Motor neuron (in vitro differentiated cells): ENCODE data around the gene FAM200A. TPM values are rescaled to one million over a fixed set of nuclear protein-coding genes. Genes with fewer than 3 reads are reported as not detected.
"Not testable (repeated sequence)": the region's sequence is repeated elsewhere in the genome, so short reads cannot be mapped to it uniquely, and the experiment has no call there.

ENCODE experiments used
- ATAC-seq, 8 experiments: fragments of 200-7000 bp; cut with Tn5 transposase; replicated peaks in 6 of 8; 2 replicates each; pipeline ENCODE4 v1.8.0; 2021; ENCODE audit warnings: mild to moderate bottlenecking in 8 of 8, moderate library complexity in 8 of 8
- H3K27ac ChIP-seq, 2 donors: fragments of 250-450 bp; sonication (Bioruptor Pico); 2 replicates each; pipeline ENCODE4 v1.9.0; 2021; ENCODE audit warnings: antibody characterized with exemption in 2 of 2, mild to moderate bottlenecking in 2 of 2, moderate library complexity in 1 of 2
- H3K4me1 ChIP-seq, 2 donors: fragments of 250-450 bp; sonication (Bioruptor Pico); replicated peaks in 1 of 2; 2 replicates each; pipeline ENCODE4 v1.6.1; 2021; ENCODE audit warnings: antibody characterized with exemption in 2 of 2, mild to moderate bottlenecking in 2 of 2, moderate library complexity in 1 of 2
- H3K4me3 ChIP-seq, 5 donors: fragments of 250-450 bp; sonication (Bioruptor Pico); 2 replicates each; pipeline ENCODE4 v1.9.0; 2021; ENCODE audit warnings: antibody characterized with exemption in 5 of 5, mild to moderate bottlenecking in 5 of 5, moderate library complexity in 4 of 5
- WGBS, 10 experiments: fragments of 450-650 bp; shearing (Covaris generic); methylation state at CpG; one replicate each; pipeline ENCODE4 v1.0.0; 2022; 5-methylcytosine and 5-hydroxymethylcytosine counted together
- in situ Hi-C, 9 experiments: fragments of 400-800 bp; cut with MboI; loops; one replicate each; pipeline ENCODE4 v1.15.0; 2021; ENCODE audit warnings: low sequenced_read_pairs in 9 of 9, low pct_unique_long_range_greater_than_20kb in 2 of 9; ENCODE audit not compliant: unreplicated experiment in 9 of 9
- total RNA-seq, 8 experiments: library from RNA; unstranded; fragments of 300-600 nt; gene quantifications; 2 replicates each; pipeline versions ENCODE4 v1.2.3 to v1.2.4, GENCODE V29; 2022

FAM200A gene
- 10 to 100 TPM in 6 of 8 experiments, 1 to 10 TPM in 2; 6.6 to 18.6 (median 13.7) TPM for total RNA-seq

DNA sequence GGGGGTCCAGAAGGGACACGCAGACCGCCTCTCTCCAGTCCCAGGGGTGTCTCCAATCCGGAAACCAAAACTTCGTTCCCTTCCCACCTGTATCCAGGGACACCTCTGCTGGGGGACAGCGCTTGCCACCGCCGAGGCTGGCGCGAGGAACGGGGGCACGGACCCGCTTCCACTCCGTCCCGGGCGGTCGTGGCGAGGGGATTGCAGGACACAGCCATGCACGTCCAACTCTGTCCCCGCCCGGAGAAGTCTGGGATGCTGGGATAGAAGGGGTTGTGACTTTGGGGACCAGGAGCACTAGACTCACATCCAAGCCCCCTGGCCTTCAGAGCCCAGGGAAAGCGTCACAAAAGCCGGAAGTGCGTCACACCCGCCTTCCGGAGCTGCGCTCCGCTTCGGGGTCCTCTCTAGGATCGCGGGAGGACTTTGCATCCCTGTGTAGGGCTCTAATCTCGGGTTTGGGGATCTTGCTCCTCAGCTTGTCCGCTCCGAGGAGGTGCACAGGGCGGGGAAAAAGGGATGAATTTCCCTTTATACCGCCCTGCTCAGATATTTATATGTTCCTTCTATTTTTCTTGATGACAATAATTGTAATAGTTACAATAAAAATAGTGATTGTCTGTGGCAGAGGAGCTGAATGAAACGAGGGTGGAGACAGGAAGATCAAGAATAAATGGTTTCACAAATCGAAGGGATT is at the start of gene FAM200A:
Gene FAM200A, minus strand, starts transcription at position 348 of the 697 bp plus-strand sequence. CDS start 3,707 bp downstream, outside the sequence.
- Histone ChIP-seq H3K4me3 (peak within 1 kb of the TSS; percentile 73 to 98 (median 94)), H3K27ac (peak within 1 kb of the TSS; percentile 78 to 88), H3K4me1 (peaks cover 6 to 14% of the 10 kb centered on the region in 2 donors)
- in situ Hi-C loops: no loop called here
- peak; percentile 99 to 100 (median 100) for ATAC-seq
- WGBS, 10 experiments: 0 to 20% (median 0%) methylated on average over 1 to 10 of the region's 37 CpGs

DNA sequence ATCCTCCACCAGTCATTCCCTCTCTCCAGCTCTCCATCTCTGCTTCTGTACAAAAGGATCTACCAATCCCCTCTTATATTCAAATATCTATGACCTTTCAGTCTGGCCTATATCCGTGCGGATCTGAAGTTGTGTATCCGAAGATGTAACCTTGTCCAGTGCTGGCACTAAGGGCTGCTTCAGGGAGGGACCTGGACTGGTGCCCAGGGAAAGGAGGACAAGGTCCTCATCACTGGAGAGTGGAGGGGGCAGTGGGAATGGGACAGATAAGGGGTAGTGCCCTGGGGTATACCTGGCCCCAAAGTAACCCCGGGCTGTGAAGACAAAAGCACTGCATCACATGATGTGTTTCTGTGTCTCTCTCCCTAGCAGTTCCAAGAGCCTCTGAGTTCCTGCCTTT is 47.9 kb upstream of the FAM200A start:
- Histone ChIP-seq H3K4me3 (no peak overlapping the region), H3K4me1 (no peaks in the 10 kb centered on the region), H3K27ac (no peak overlapping the region)
- in situ Hi-C loops: no loop called here
- WGBS, 10 experiments: 69 to 87% (median 80%) methylated on average over 1 to 4 of the region's 4 CpGs; no CpG with 5 or more reads in 7 of the 10 experiments
- ATAC-seq: no peak

DNA sequence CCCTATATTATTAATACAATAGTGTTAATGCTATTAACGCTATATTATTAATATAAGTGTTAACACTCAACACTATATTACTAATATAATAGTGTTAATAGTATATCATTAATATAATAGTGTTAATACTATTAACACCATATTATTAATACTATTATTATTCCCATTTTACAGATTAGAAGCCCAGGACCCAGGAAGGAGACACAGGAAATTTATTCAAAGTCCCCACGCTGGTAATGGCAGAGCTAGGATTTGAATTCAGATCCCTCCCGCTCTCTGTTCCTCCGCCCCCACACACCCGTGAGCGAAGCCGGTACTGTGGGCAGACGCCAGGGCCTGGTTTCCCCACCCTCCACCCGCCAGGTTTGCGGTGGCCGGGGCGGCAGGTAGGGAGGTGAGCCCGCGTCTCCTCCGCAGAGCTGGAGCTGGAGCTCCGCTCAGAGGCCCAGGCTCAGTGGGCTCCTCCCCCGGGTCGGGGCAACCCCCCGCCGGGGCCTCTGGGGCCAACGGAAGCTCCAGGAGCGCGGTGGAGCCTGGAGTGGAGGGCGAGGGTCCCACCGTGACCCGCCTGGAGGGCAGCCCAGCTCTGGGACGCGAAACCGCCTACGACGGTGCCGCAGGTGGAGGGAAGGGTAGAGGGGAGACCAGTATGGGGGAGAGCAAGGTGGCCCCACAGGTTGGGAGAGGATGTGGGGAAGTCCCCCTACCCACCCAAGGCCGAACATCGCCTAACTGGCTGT is 46.0 kb upstream of the FAM200A start, which contains the start of gene TMEM225B:
Gene TMEM225B, plus strand, starts transcription at position 506 of the 740 bp plus-strand sequence. CDS start 6,122 bp downstream, outside the sequence.
- Histone ChIP-seq H3K27ac (no peak within 1 kb of the TSS), H3K4me3 (no peak within 1 kb of the TSS), H3K4me1 (no peaks in the 10 kb centered on the region)
- peak in 1 of 8 experiments; percentile 13 for ATAC-seq
- in situ Hi-C loops: no loop called here
- 20 to 100% (median 69%) methylated on average over 1 to 6 of the region's 34 CpGs; no CpG with 5 or more reads in 3 of the 10 experiments for WGBS, 10 experiments

DNA sequence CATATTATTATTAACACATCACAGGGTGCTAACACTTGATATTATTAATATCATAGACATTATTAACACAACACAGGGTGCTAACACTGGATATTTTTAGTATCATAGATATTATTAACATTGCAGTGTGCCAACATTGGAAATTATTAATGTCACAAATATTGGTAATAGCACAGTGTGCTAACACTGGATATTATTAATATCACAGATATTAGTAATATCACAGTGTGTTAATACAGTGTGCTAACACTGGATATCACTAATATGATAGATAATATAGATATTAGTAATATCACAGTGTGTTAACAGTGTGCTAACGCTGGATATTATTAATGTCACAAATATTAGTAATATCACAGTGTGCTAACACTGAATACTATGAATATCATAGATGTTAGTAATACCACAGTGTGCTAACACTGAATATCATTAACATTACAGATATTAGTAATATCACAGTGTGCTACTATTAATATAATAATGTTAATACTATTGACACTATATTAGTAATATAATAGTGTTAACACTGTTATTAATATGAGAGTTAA is 44.6 kb upstream of the FAM200A start:
- ATAC-seq: no peak
- H3K27ac ChIP-seq: no peak overlapping the region
- in situ Hi-C loops: no loop called here
- 83 to 100% (median 100%) methylated on average over 1 of the region's 1 CpG; no CpG with 5 or more reads in 2 of the 10 experiments for WGBS, 10 experiments
- no peak overlapping the region for H3K4me3 ChIP-seq
- H3K4me1 ChIP-seq: no peaks in the 10 kb centered on the region

DNA sequence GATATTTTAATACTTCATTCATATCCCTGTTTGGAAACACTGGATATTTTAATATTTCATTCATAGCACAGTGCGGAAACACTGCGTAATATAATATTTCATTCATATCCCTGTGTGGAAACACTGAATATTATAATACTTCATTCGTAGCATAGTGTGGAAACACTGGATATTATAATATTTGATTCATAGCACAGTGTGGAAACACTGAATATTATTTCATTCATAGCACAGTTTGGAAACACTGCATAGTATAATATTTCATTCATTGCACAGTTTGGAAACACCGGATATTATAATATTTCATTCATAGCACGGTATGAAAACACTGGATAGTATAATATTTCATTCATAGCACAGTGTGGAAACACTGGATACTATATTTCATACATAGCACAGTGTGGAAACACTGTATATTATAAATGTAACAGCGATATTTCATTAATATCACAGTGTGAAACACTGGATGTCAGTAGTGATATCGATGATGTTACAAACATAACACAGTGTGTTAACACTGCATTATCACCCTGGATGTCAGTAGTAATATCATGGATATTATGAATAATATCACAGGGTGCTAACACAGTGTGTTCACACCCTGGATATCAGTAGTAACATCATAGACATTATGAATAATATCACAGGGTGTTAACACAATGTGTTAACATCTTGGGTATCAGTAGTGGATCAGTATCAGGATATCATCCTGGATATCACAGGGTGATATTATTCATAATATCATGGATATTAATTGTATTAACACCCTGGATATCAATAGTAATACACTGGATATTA is 43.2 kb upstream of the FAM200A start:
- ATAC-seq: peak in 1 of 8 experiments; percentile 59

DNA sequence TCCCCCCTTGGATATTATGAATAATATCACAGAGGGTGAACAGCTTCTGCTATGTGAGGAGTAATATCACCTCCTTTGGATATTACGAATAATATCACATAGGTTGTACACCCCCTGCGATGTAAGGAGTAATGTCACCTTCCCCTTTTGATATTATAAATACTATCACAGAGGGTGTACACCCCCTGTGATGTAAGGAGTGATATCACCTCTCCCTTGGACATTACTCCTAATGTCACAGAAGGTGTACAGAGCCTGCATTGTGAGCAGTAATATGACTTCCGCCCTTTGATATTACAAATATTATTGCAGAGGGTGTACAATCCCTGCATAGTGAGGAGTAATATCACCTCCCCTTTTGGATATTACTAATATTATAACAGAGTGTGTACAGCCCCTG is 37.0 kb upstream of the FAM200A start:
- in situ Hi-C loops: no loop called here
- ATAC-seq: no peak
- 57 to 100% (median 80%) methylated on average over 1 to 2 of the region's 3 CpGs; no CpG with 5 or more reads in 3 of the 10 experiments for WGBS, 10 experiments
- Histone ChIP-seq H3K27ac (no peak overlapping the region), H3K4me1 (no peaks in the 10 kb centered on the region), H3K4me3 (no peak overlapping the region)

More for the DNA sequence above, 43.2 kb upstream of the FAM200A start:
- 41 to 94% (median 75%) methylated on average over 2 to 7 of the region's 7 CpGs; no CpG with 5 or more reads in 1 of the 10 experiments for WGBS, 10 experiments
- H3K4me1 ChIP-seq: no peaks in the 10 kb centered on the region
- in situ Hi-C loops: no loop called here
- no peak overlapping the region for H3K4me3 ChIP-seq
- H3K27ac ChIP-seq: no peak overlapping the region

DNA sequence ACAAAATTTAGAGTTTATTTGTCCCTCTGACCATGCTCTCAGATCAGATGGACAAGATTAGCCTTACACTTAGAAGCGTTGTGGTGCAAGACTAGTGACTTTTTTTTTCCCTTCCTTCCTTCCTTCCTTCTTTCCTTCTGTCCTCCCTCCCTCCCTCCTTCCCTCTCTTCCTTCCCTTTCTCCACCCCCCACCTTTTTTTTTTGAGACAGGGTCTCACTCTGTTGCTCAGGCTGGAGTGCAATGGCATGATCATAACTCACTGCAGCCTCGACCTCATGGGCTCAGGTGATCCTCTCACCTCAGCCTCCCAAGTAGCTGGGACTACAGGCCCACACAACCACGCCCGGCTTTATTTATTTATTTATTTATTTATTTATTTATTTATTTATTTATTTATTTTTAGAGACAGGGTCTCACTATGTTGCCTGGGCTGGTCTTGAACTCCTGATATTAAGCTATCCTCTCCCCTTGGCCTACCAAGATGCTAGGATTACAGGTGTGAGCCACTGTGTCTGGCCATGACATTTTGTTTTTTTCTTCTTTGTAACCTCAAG is 28.9 kb upstream of the FAM200A start:
- H3K4me1 ChIP-seq, in situ Hi-C loops, ATAC-seq: not testable (repeated sequence)
- Histone ChIP-seq H3K4me3 (peak overlapping the region; percentile 32 to 50 (median 41)), H3K27ac (peak overlapping the region in 1 of 2 donors; percentile 48)
- 39 to 73% (median 55%) methylated on average over 1 to 4 of the region's 4 CpGs; no CpG with 5 or more reads in 6 of the 10 experiments for WGBS, 10 experiments

DNA sequence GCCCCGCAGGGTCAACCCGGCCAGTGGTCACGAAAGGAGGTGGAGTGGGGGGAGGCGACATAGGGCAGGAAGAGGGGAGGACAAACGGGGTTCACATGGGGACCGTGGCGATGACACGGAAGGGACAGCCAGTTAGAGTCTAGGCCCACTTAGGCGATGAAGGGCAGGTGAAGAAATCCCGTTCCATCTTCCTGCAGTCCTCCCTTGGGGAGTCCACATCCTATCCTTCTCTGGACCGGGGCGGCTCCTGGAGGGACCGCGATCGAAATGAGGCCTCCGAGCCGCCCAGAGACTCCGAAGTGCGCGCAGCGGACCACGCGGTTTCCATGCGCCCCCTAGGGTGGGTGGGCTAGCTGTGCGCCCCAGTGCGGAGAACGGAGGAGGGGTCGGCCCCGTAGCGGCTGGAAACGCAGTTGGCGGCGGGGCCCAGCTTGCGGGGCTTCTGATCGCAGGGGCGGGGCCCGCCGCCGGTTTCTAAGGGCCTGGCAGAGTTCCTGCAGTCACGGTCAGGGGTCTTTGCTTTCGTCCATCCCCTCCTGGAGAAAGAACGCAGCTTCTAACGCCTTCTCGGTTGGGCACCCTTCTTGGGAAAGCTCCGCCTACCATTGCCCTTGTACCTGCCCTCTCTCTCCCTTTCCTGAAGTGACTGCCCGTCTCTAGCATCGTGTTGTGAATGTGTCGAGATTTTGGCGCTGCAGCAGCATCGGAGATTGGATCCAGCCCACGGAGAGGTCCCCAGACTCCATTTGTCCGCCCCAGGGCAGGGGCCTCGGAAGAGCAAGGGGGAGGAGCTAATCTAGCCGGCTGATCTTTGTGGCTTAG is 28.3 kb upstream of the FAM200A start:
- in situ Hi-C loops: no loop called here
- WGBS, 10 experiments: 0 to 80% (median 6%) methylated on average over 1 to 22 of the region's 54 CpGs; no CpG with 5 or more reads in 4 of the 10 experiments
- peaks cover 2 to 3% of the 10 kb centered on the region in 2 donors for H3K4me1 ChIP-seq
- H3K27ac ChIP-seq: peak overlapping the region; percentile 7 to 48
- peak; percentile 66 to 97 (median 96) for ATAC-seq
- peak overlapping the region; percentile 32 to 50 (median 41) for H3K4me3 ChIP-seq

DNA sequence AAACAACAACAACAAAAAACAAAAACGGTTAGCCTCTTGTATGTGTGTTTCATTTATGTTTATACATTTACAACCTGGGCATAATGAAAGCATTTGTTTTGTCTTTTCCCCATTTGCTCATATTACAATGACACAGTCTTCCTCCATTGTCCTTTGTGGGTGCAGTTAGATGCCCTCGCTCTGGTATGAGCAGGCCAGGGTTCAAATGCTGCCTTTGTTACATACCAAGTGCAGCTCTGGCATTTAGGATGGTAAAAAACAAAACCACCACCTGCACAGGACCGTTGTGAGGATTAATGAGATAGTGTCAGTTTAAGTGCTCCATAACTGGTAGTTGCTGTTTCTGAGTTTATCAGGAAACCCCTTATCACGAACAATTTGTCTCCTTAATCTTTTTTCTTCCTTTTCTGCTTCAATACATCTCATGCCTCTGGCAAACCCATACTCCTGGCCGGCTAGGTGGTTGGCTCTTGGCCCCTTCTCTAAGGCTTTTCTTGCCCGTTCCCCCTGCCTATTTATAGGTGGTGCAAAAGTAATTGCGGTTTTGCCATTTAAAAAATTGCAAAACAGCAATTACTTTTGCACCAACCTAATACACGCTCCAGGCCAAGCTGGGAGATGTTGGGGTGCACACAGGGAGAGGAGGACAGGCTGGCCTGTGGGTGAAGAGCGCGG is 27.5 kb upstream of the FAM200A start:
- 44 to 93% (median 75%) methylated on average over 2 to 10 of the region's 10 CpGs; no CpG with 5 or more reads in 1 of the 10 experiments for WGBS, 10 experiments
- H3K27ac ChIP-seq: no peak overlapping the region
- peak overlapping the region; percentile 32 to 50 (median 41) for H3K4me3 ChIP-seq
- H3K4me1 ChIP-seq: peaks cover 2 to 3% of the 10 kb centered on the region in 2 donors
- in situ Hi-C loops: no loop called here
- ATAC-seq: no peak

DNA sequence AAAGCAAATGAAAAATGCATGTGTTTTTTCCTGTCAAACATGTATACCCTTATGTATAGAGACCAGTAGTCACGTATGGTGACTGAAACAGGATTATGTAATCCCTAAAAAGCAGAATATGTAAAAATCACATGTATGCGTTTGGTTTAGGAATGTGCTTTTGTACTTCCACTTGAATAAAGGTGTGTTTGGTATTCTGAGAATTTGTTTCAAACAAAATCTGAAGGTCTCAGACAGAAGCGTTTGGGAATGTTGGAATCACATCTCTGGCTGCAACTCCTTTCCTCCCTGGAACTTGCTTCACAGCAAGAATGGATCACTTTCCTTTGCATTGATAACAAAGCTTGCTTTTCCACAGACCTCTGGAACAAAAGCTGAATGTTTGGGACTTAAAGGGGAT is 24.3 kb upstream of the FAM200A start:
- no peak for ATAC-seq
- in situ Hi-C loops: no loop called here
- Histone ChIP-seq H3K4me1 (peaks cover 2 to 3% of the 10 kb centered on the region in 2 donors), H3K27ac (no peak overlapping the region), H3K4me3 (no peak overlapping the region)
- WGBS, 10 experiments: 28 to 100% (median 62%) methylated on average over 1 to 3 of the region's 3 CpGs; no CpG with 5 or more reads in 1 of the 10 experiments

DNA sequence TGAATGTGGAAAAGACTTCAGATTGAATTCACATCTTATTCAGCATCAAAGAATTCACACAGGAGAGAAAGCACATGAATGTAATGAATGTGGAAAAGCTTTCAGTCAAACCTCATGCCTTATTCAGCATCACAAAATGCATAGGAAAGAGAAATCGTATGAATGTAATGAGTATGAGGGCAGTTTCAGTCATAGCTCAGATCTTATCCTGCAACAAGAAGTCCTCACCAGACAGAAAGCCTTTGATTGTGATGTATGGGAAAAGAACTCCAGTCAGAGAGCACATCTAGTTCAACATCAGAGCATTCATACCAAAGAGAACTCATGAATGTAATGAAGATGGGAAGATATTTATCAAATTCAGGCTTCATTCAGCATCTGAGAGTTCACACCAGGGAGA is 21.3 kb upstream of the FAM200A start:
- no peak for ATAC-seq
- in situ Hi-C loops: no loop called here
- 20 to 100% (median 81%) methylated on average over 1 of the region's 1 CpG; no CpG with 5 or more reads in 4 of the 10 experiments for WGBS, 10 experiments
- Histone ChIP-seq H3K4me1 (no peaks in the 10 kb centered on the region), H3K4me3 (no peak overlapping the region), H3K27ac (no peak overlapping the region)
